Vagina (tissue), 2 donors: ENCODE data around the gene ZNF423. TPM values are rescaled to one million over a fixed set of nuclear protein-coding genes. Genes with fewer than 3 reads are reported as not detected.

Experiments used
- DNase-seq, 2 donors: peaks; one replicate each; pipeline ENCODE4 v3.0.0-alpha.2; 2017; ENCODE audit errors: extremely low spot score in 2 of 2
- H3K27ac ChIP-seq: fragments of 200-600 bp; sonication (generic); one replicate; pipeline ENCODE4 v1.5.1; 2019
- H3K27me3 ChIP-seq: fragments of 200-600 bp; sonication (generic); one replicate; pipeline ENCODE4 v1.5.1; 2019
- H3K36me3 ChIP-seq, 2 donors: fragments of 200-600 bp; sonication (generic); one replicate each; pipeline ENCODE4 v1.5.1; 2017 to 2019
- H3K4me1 ChIP-seq: fragments of 200-600 bp; sonication (generic); one replicate; pipeline ENCODE4 v1.5.1; 2019
- H3K4me3 ChIP-seq, 2 donors: fragments of 200-600 bp; sonication (generic); 1 replicate in 1 of 2; 2 replicates in 1 of 2; pipeline ENCODE4 v1.5.1; 2016 to 2019
- H3K9me3 ChIP-seq: fragments of 200-600 bp; sonication (generic); one replicate; pipeline ENCODE4 v1.5.1; 2019
- CTCF ChIP-seq, 3 experiments: fragments of 450-650 bp in 2 of 3; fragments of 200-600 bp in 1 of 3; sonication (generic) in 1 of 3; IDR thresholded peaks; one replicate each; pipeline ENCODE4 v1.5.1; 2017 to 2019; ENCODE audit warnings: antibody characterized with exemption in 3 of 3, mild to moderate bottlenecking in 2 of 3, moderate library complexity in 2 of 3
- POLR2A ChIP-seq, 2 donors: fragments of 450-650 bp; IDR thresholded peaks; one replicate each; pipeline ENCODE4 v1.6.1; 2017; ENCODE audit warnings: antibody characterized with exemption in 2 of 2, mild to moderate bottlenecking in 2 of 2, moderate library complexity in 2 of 2
- POLR2AphosphoS5 ChIP-seq, 2 donors: sonication (generic); formaldehyde crosslinking; IDR thresholded peaks; one replicate each; pipeline ENCODE4 v1.9.0; 2017; ENCODE audit warnings: antibody characterized with exemption in 2 of 2, mild to moderate bottlenecking in 2 of 2, low read depth in 1 of 2; ENCODE audit not compliant: insufficient read depth in 1 of 2
- intact Hi-C: fragments of 100-400 bp; cut with DNase I; formaldehyde crosslinking; loops from one replicate; pipeline ENCODE4 v1.15.1; 2023
- total RNA-seq: library from RNA; depleted of rRNA; stranded (reverse); fragments of >200 nt; gene quantifications from one replicate; pipeline ENCODE4 v1.2.3, GENCODE V29; 2016

ZNF423 gene
- total RNA-seq, 1 donor from 2014 or later, result 10.3 TPM

GRCh38 chr16:49763826-49764225 lies 92.1 kb downstream of the ZNF423 start:
- H3K27me3 ChIP-seq, result no peaks in the 10 kb centered on the region
- intact Hi-C loops, result no loop called here
- H3K4me1 ChIP-seq, result no peaks in the 10 kb centered on the region
- TF ChIP-seq POLR2A (IDR thresholded peaks at IDR 0.05) (no peak), CTCF (IDR thresholded peaks at IDR 0.05) (no peak), POLR2AphosphoS5 (IDR thresholded peaks at IDR 0.05; ENCODE audit: insufficient read depth in 1 of 2, low read depth in 1 of 2) (no peak)
- H3K36me3 ChIP-seq, result no peaks in the 10 kb centered on the region
- H3K27ac ChIP-seq, result no peak overlapping the region
- no peak overlapping the region for H3K4me3 ChIP-seq
- no peaks in the 10 kb centered on the region for H3K9me3 ChIP-seq
- no peak for DNase-seq

GRCh38 chr16:49760815-49761214 lies 95.1 kb downstream of the ZNF423 start:
- Histone ChIP-seq H3K4me1 (no peaks in the 10 kb centered on the region), H3K36me3 (no peaks in the 10 kb centered on the region), H3K9me3 (no peaks in the 10 kb centered on the region), H3K4me3 (no peak overlapping the region), H3K27ac (no peak overlapping the region), H3K27me3 (no peaks in the 10 kb centered on the region)
- intact Hi-C loops, result no loop called here
- TF ChIP-seq CTCF (IDR thresholded peaks at IDR 0.05) (no peak), POLR2A (IDR thresholded peaks at IDR 0.05) (no peak), POLR2AphosphoS5 (IDR thresholded peaks at IDR 0.05; ENCODE audit: insufficient read depth in 1 of 2, low read depth in 1 of 2) (no peak)
- DNase-seq, result no peak

GRCh38 chr16:49757559-49758069 lies 98.3 kb downstream of the ZNF423 start:
- no peak overlapping the region for H3K27ac ChIP-seq
- H3K4me3 ChIP-seq, result no peak overlapping the region
- no peaks in the 10 kb centered on the region for H3K27me3 ChIP-seq
- no peaks in the 10 kb centered on the region for H3K36me3 ChIP-seq
- intact Hi-C loops, result loop anchor here (10.0 kb wide), 1 partner anchor 263 kb away; no protein-coding TSS in a partner anchor
- no peaks in the 10 kb centered on the region for H3K9me3 ChIP-seq
- no peak for TF ChIP-seq POLR2AphosphoS5 (IDR thresholded peaks at IDR 0.05; ENCODE audit: insufficient read depth in 1 of 2, low read depth in 1 of 2)
- TF ChIP-seq POLR2A (IDR thresholded peaks at IDR 0.05), result no peak
- TF ChIP-seq CTCF (IDR thresholded peaks at IDR 0.05), result no peak
- no peak for DNase-seq
- peaks cover 11% of the 10 kb centered on the region for H3K4me1 ChIP-seq

GRCh38 chr16:49756775-49757558 lies 98.9 kb downstream of the ZNF423 start:
- intact Hi-C loops, result loop anchor here (10.0 kb wide), 1 partner anchor 262 kb away; no protein-coding TSS in a partner anchor
- TF ChIP-seq CTCF (IDR thresholded peaks at IDR 0.05), result no peak
- no peaks in the 10 kb centered on the region for H3K9me3 ChIP-seq
- no peaks in the 10 kb centered on the region for H3K36me3 ChIP-seq
- DNase-seq, result no peak
- no peaks in the 10 kb centered on the region for H3K27me3 ChIP-seq
- no peak overlapping the region for H3K27ac ChIP-seq
- H3K4me3 ChIP-seq, result no peak overlapping the region
- H3K4me1 ChIP-seq, result peaks cover 11% of the 10 kb centered on the region
